Heart left ventricle (tissue), 16 donors: ENCODE data around the gene CAST. TPM values are rescaled to one million over a fixed set of nuclear protein-coding genes. Genes with fewer than 3 reads are reported as not detected.

Experiments
- ATAC-seq, 4 donors: fragments of 200-7000 bp; cut with Tn5 transposase; one replicate each; pipeline ENCODE4 v1.9.1; 2020 to 2022; ENCODE audit warnings: moderate library complexity in 4 of 4, mild to moderate bottlenecking in 3 of 4, moderate number of reproducible peaks in 1 of 4
- DNase-seq, 5 donors: peaks; one replicate each; pipeline ENCODE4 v3.0.0-alpha.2; 2020
- H3K27ac ChIP-seq, 12 donors: fragments of 200-600 bp; sonication (generic) in 4 of 12; one replicate each; pipeline versions ENCODE4 v1.5.0 to v1.8.0; 2016 to 2022; ENCODE audit warnings: mild to moderate bottlenecking in 2 of 12
- H3K27me3 ChIP-seq, 9 donors: fragments of 200-600 bp; sonication (generic) in 2 of 9; one replicate each; pipeline versions ENCODE4 v1.5.1 to v1.8.0; 2016 to 2022; ENCODE audit warnings: mild to moderate bottlenecking in 3 of 9
- H3K36me3 ChIP-seq, 9 donors: fragments of 200-600 bp; sonication (generic) in 2 of 9; one replicate each; pipeline versions ENCODE4 v1.5.0 to v1.8.0; 2018 to 2022; ENCODE audit warnings: mild to moderate bottlenecking in 2 of 9
- H3K4me1 ChIP-seq, 12 donors: fragments of 200-600 bp; sonication (generic) in 4 of 12; one replicate each; pipeline versions ENCODE4 v1.5.0 to v1.8.0; 2016 to 2022; ENCODE audit warnings: mild to moderate bottlenecking in 3 of 12
- H3K4me3 ChIP-seq, 12 donors: fragments of 200-600 bp; sonication (generic) in 4 of 12; one replicate each; pipeline versions ENCODE4 v1.5.0 to v1.8.0; 2017 to 2022; ENCODE audit warnings: mild to moderate bottlenecking in 9 of 12, moderate library complexity in 4 of 12
- H3K9me3 ChIP-seq, 12 donors: fragments of 200-600 bp; sonication (generic) in 4 of 12; one replicate each; pipeline versions ENCODE4 v1.5.0 to v1.8.0; 2016 to 2022; ENCODE audit warnings: mild to moderate bottlenecking in 1 of 12
- POLR2A ChIP-seq, 2 donors: fragments of 450-650 bp; IDR thresholded peaks; one replicate each; pipeline ENCODE4 v1.6.1; 2017; ENCODE audit warnings: antibody characterized with exemption in 2 of 2, mild to moderate bottlenecking in 2 of 2, moderate library complexity in 2 of 2
- WGBS, 4 donors: extraction: QIAGEN DNeasy Blood & Tissue Kit in 2 of 4; methylation state at CpG; one replicate each; pipeline versions ENCODE4 v1.1.5 to v1.1.7; 2013 to 2018; 5-methylcytosine and 5-hydroxymethylcytosine counted together
- intact Hi-C, 10 donors: fragments of 100-400 bp; cut with DNase I; formaldehyde crosslinking; loops; one replicate each; pipeline versions ENCODE4 v1.11.1 to v1.14.2; 2022
- polyA plus RNA-seq, 2 donors: library from polyadenylated mRNA; stranded (reverse); fragments of 200-250 nt; gene quantifications; one replicate each; pipeline ENCODE4 v1.2.3, GENCODE V29; 2013
- total RNA-seq, 9 donors: library from RNA; depleted of rRNA in 2 of 9; stranded (reverse); fragments of >200 nt in 2 of 9; fragmentation: NEBNext Ultra II Directional in 3 of 9; extraction: Animal tissue kit (Norgen Biotek cat#: 25700) in 3 of 9; gene quantifications; one replicate each; pipeline versions ENCODE4 v1.1.0 to v1.2.4, GENCODE V29; 2016 to 2023
- TF ChIP-seq, protein P1 (sequence below), 12 donors: fragments of 200-600 bp; sonication (generic) in 4 of 12; IDR thresholded peaks; one replicate each; pipeline versions ENCODE4 v1.5.0 to v1.8.0; 2018 to 2022; ENCODE audit warnings: antibody characterized with exemption in 12 of 12, mild to moderate bottlenecking in 5 of 12
- donor health status: ischemic (EF 13 %, LVEDD 7.1; RV severe dilation, severe dysfunction).
- donor health status: healthy with polysubstance abuse.
- donor health status: DM: no; HTN: yes; CAD: no.
- donor health status: DM: no; HTN: no; CAD: no.
- donor health status: ischemic (EF 25% LVEDD 6.9; RV normal size, moderate dysfunction).
- donor health status: ischemic (EF 25% LVEDD 5.7; RV mildly dilated, moderate dysfunction).
- donor health status: healthy.
- donor health status: DM: yes; HTN: yes; CAD: no.
- donor health status: ischemic (EF 35%, LVEDD 5.7; RV mildly dilated, moderate dysfunction).
- donor health status: nonischemic (EF 11% LVEDD 7.7; RV severe dilation, severe dysfunction).
- donor health status: DM: yes; HTN: yes; CAD: no.
- donor health status: PGD.
- donor health status: ischemic (EF 29% LVEDD 5.4; RV normal size, mild dysfunction).
- donor health status: nonischemic (EF 23%, LVEDD 6.1; RV moderate dilation, normal function).

CAST gene
- total and polyA plus RNA-seq, 11 donors: 179 to 748 (median 536) TPM

DNA sequence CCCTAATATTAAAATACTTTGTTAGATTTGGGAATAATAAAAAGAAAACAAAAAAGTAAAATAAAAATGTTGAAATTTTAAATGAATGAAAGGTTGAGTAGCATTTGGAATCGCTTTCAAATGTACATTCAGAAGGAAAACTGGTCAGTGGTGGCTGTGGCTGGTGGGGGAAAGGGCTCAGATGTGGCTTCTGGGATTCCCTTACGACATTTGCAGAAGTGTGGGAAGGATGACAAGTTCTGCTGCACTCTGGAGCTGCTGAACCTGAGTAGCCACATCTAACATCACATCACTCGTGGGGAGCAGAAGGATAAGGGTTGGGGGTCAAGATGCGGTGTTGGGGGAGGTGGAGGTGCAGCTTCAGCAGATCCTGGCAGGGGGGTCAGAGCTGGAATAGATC lies 25.6 kb upstream of the CAST start:
- WGBS, 4 donors: 89 to 94% (median 90%) methylated on average over 4 of the region's 4 CpGs
- intact Hi-C loops: no loop called here
- no peak for ATAC-seq

DNA sequence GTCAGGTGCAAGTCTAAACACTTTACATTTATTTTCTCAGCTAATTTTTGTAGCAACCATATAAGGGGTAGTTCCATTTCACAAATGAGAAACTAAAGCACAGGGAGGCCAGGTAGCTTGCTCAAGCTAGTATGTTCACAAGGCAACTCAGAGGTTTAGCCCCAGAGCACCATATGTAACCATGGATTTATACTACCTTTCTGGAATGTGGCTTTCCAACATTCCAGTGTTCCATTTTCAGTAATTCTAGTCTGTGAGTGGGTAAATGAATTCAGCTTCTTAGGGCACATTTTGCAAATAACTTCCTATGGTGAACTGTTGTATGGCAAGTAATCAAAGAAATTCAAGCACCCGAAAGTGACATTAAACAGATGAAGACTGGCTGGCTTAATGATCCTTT lies 25.0 kb upstream of the CAST start:
- Histone ChIP-seq H3K9me3 (no peaks in the 10 kb centered on the region), H3K4me3 (no peak overlapping the region), H3K27ac (no peak overlapping the region), H3K4me1 (peaks cover 0 to 10% (median 0%) of the 10 kb centered on the region in 12 donors), H3K27me3 (no peaks in the 10 kb centered on the region), H3K36me3 (no peaks in the 10 kb centered on the region)
- WGBS, 4 donors: 93 to 100% (median 95%) methylated on average over 1 of the region's 1 CpG
- TF ChIP-seq, protein P1, sequence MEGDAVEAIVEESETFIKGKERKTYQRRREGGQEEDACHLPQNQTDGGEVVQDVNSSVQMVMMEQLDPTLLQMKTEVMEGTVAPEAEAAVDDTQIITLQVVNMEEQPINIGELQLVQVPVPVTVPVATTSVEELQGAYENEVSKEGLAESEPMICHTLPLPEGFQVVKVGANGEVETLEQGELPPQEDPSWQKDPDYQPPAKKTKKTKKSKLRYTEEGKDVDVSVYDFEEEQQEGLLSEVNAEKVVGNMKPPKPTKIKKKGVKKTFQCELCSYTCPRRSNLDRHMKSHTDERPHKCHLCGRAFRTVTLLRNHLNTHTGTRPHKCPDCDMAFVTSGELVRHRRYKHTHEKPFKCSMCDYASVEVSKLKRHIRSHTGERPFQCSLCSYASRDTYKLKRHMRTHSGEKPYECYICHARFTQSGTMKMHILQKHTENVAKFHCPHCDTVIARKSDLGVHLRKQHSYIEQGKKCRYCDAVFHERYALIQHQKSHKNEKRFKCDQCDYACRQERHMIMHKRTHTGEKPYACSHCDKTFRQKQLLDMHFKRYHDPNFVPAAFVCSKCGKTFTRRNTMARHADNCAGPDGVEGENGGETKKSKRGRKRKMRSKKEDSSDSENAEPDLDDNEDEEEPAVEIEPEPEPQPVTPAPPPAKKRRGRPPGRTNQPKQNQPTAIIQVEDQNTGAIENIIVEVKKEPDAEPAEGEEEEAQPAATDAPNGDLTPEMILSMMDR (IDR thresholded peaks at IDR 0.05): no peak
- TF ChIP-seq POLR2A (IDR thresholded peaks at IDR 0.05): no peak
- DNase-seq: no peak
- intact Hi-C loops: no loop called here
- ATAC-seq: no peak

More for the DNA sequence above, 25.6 kb upstream of the CAST start:
- Histone ChIP-seq H3K9me3 (no peaks in the 10 kb centered on the region), H3K27ac (no peak overlapping the region), H3K36me3 (no peaks in the 10 kb centered on the region), H3K4me3 (no peak overlapping the region), H3K27me3 (no peaks in the 10 kb centered on the region), H3K4me1 (peaks cover 0 to 10% (median 0%) of the 10 kb centered on the region in 12 donors)
- DNase-seq: no peak
- TF ChIP-seq, protein P1 (IDR thresholded peaks at IDR 0.05): no peak
- TF ChIP-seq POLR2A (IDR thresholded peaks at IDR 0.05): no peak

DNA sequence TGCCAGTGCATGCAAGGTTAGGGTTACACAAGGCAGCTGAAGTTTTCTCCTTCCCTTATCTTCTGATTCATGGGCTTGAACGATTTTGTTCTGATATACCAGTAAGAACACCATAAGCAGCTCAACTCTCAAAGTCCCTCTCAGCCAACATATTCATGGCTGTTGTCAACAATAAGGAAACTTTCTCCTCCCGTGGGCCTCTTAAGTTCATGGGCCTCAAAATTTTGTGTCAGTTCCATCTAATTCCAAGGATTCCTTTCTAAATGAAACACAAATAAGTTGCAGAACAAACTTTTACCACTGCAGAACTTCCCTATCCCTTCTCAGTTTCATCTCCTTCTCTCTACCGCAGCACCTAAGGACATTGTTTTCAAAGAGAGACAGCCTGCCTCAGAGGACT lies 23.6 kb upstream of the CAST start:
- no peak for ATAC-seq
- Histone ChIP-seq H3K27me3 (no peaks in the 10 kb centered on the region), H3K36me3 (no peaks in the 10 kb centered on the region), H3K27ac (no peak overlapping the region), H3K9me3 (no peaks in the 10 kb centered on the region), H3K4me1 (peaks cover 0 to 8% (median 0%) of the 10 kb centered on the region in 12 donors), H3K4me3 (no peak overlapping the region)
- 68 to 78% (median 71%) methylated on average over 3 of the region's 3 CpGs for WGBS, 4 donors
- DNase-seq: no peak
- intact Hi-C loops: no loop called here
- no peak for TF ChIP-seq POLR2A (IDR thresholded peaks at IDR 0.05)
- TF ChIP-seq, protein P1 (IDR thresholded peaks at IDR 0.05): no peak

DNA sequence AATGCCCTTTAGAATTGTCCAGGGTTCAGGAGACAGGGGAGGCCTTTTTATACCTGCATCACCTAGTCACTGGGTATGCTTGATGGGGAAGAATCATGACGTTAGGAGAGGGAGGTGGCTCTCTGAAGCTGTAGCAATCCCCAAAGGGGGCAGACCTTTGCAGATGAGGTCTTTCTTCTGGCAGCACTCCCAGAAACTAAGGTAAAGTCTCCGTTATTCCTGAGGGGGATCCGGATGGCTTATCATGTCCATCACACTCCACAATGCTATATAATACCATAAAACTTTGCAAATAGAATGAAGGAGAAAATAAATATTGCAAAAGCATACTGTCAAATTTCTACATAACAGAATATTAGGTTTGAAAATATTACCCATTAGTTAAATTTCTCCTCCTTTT lies 21.5 kb upstream of the CAST start:
- no peak for DNase-seq
- intact Hi-C loops: no loop called here
- TF ChIP-seq, protein P1 (IDR thresholded peaks at IDR 0.05): no peak
- no peak for TF ChIP-seq POLR2A (IDR thresholded peaks at IDR 0.05)
- H3K4me1 ChIP-seq: no peaks in the 10 kb centered on the region
- H3K9me3 ChIP-seq: no peaks in the 10 kb centered on the region
- no peaks in the 10 kb centered on the region for H3K36me3 ChIP-seq
- no peak for ATAC-seq
- 36 to 48% (median 41%) methylated on average over 3 of the region's 3 CpGs for WGBS, 4 donors
- H3K27me3 ChIP-seq: no peaks in the 10 kb centered on the region
- H3K27ac ChIP-seq: no peak overlapping the region
- no peak overlapping the region for H3K4me3 ChIP-seq
